GM21447 (cell line): ENCODE data around the gene MDN1.

Experiments
- ATAC-seq: cut with Tn5 transposase; IDR thresholded peaks from one replicate; pipeline ENCODE4 v1.9.1; 2021; ENCODE audit not compliant: unreplicated experiment

The MDN1 gene

DNA sequence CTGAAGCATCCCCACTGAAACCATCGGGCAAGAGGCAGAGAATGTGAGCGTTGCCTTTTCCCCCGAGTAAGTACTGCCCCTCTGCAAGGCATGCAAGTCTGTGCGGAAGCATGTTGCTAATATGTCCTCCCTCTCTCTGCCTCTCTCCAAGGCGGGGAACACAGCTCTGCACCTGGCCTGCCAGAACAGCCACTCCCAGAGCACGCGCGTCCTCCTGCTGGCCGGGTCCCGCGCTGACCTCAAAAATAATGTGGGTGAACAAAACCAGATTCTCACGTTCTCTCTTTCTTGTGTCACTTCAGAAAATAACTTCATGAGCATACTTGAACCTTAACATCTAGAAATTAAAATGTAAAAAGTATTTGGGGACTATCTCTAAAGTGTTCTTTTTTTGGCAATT lies 207.5 kb downstream of the MDN1 start:
- no peak for ATAC-seq

DNA sequence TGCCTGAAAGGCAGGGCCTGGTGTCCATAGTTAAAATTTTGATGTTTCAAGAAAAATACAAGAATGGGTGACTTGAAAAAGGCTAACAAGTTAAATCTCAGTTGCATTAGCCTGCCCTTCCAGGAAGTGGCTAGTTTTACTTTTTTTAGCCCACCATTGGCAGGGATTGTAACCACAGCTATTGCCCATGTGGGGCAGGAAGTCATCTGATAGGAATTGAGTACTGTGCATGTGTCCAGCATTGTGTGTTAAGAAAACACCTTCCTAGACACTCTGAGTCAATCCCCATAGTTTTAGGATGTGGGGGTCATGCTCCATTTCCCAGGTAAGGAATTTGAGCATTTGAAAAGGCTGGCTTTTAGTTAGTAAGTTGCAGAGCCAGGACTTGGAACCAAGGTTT lies 207.9 kb downstream of the MDN1 start:
- ATAC-seq, result no peak

DNA sequence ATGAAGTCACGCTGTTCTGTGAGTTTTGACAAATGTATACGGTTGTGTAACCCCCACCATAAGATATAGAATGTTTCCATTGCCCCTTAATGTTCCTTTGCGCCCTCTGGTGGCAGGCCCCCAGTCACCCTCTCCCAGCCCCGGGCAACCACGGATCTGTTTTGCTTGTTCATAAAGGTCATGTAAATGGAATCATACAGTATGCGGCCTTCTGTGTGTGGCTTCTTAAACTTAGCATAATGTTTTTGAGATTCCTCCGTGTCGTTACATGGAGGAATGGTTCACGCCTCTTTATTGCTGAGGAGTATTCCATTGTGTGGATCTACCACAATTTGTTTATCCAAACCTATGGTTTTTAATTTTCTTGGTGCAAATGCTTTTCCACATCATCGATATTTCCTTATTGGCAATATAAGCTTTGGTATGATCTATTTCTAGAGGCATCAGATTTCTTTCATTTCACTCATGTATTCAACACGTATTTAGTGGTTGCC lies 209.4 kb downstream of the MDN1 start:
- ATAC-seq, result no peak

DNA sequence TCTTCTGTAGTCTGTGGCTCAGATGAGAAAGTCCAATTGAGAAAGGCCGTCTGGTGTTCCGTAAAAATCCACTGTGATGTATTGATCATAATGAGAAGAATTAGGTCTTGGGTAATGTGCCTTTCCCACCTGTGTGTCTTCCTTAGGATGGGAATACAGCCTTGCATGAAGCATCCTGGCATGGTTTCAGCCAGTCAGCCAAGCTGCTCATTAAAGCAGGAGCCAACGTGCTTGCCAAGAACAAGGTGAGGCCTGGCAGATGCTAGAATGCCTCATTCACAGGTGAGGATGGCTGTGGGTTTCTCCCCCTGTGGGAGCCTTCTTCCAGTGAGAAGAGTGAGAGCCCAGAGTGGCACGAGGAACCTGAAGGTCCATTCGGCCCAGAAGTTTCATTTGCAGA lies 213.7 kb downstream of the MDN1 start:
- no peak for ATAC-seq

DNA sequence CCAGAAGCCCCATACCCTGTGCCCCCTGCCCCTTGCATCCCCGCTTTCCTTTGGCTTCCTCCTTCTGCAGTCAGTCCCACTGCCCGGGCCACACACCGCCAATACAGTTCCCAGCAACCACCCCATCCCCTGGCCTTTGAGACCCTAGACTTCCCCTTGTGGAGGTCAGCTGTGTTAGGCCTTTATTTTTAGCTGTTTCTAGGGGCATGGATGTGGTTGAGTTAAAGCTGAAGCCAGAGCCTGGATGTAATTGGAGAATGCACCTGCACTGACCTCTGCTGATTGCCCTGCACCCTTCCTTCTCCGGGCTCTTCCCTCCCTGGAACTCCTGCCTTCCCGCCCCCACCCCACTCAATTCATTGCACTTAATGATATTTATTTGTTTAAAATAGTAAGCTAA lies 214.9 kb downstream of the MDN1 start:
- no peak for ATAC-seq

DNA sequence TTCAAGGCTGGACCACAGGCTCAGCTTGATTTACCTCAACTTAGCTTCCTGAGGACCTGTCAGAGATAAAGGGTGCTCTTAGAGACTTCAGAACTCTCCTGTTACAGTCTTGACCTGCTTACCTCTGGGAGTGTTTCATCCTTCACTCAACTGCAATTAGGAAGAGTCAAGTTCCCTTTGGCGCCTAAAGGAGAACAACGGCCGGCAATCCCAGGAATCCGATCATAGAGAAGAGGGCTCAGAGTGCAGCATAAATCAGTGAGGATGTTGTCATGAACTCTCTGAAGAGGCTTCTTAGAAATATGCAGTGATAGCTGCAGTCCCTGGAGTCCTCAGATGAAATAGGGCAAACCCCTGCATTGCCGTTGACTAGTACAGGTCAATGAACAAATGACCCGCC lies 217.4 kb downstream of the MDN1 start:
- ATAC-seq, result no peak

DNA sequence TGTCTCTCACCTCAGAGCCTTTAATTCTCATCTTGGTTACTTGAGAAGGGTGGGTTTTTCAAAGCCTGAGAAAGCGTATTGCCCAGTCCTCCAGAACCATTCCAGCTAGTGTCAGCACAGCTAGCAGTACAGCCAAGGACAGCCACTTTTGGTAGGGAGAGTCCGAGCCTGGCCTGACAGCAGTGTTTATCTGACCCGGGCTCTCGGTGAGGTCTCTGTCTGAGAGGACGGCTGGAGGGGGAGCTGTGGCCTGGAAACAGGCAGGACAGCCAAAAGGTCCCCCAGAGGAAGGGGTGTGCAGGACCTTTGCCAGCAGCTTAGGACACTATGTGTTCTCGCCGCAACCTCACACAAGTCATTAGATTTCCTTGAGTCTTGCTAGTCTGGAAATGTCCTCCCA lies 219.9 kb downstream of the MDN1 start:
- no peak for ATAC-seq

DNA sequence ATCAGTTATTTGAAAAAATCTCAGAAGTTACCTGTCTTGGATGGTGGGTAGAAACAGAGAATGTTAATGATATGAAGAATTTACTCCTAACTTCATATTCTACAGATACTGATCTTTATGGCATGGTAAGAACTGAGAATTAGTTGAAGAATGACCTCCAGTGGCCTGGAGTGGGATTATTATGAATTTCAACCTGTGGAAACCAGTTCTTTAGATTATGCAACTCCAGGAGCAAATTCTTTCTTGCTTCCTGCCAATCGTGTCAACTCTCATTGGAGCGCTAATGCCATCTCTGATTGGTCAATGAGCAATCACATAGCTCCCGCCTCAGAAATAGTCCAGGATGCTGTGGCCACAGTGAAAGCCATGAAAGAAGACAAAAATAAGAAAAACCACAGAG lies 221.6 kb downstream of the MDN1 start:
- ATAC-seq, result no peak

DNA sequence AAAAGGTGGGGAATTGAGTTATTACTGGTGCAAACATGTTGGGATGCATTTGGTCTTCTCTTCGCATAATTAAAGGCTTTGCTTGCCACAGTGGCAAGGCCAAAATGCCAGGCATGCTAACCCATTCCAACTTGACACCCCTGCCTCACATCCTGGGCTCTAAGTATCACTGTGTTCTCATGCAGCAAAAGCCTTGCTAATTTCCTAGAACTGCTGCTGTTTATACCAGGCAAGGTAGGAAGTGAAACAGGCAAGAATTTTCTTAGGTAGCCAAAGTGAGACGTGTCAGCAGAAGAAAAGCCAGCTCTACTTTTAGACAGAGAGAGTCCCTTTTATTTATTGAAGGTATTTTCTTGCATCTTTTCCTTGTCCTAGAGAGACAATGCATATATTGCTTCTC lies 222.2 kb downstream of the MDN1 start:
- no peak for ATAC-seq

DNA sequence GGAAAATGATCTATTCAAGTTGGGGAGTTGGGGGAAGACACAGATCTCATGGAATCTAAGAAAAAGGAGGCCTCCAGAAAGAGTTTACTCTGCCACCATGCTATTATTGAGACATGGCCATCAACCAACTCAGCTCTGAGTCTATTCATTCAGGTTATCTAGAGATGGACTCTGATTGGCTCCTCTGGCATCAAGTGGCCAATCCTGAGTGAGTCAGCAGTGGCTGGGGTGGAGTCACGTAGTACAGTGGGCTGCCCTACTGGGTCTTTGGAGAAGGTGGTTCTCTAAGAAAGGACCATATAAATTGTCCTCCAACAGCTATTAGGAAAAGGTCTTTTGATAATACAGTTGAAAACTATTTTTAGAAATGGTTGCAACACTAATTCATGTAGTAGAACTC lies 223.1 kb downstream of the MDN1 start:
- no peak for ATAC-seq

DNA sequence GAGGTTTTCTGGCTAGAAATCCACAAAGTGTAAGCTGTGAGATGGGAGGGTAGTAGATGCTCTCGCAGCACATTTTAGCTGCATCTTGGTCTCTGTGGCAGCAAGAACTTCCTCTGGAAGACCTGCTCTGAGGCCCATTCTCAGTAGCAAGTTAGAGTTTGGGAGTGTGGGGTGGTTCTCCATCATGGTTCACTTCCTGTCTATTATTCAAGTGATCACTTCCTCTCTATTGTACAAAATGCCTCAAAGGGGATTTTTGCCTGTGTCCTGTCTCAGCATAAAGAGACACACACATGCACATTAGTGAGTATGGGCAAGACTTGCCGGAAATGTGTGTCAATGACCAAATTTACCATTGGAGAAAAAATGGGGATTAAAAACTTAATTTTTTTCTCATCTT lies 223.5 kb downstream of the MDN1 start:
- ATAC-seq, result peak; percentile 93
